ENCODE results near the gene MRPL30. TPM values are rescaled to one million over a fixed set of nuclear protein-coding genes. Genes with fewer than 3 reads are reported as not detected.

MRPL30 gene
- total RNA-seq, 1 donor from 2014 or later, result 40.2 TPM

- peak within 1 kb of the TSS; percentile 94 for H3K4me3 Mint-ChIP-seq (ENCODE audit: unreplicated experiment)
- H3K9me3 Mint-ChIP-seq (ENCODE audit: unreplicated experiment), result no peaks in the 10 kb centered on the region
- peak within 1 kb of the TSS; percentile 66 for H3K27ac Mint-ChIP-seq (ENCODE audit: unreplicated experiment)
- no peaks in the 10 kb centered on the region for H3K36me3 Mint-ChIP-seq (ENCODE audit: unreplicated experiment)
- peak; percentile 95 for DNase-seq
- peaks cover 3% of the 10 kb centered on the region for H3K27me3 Mint-ChIP-seq (ENCODE audit: unreplicated experiment)
- H3K4me1 Mint-ChIP-seq (ENCODE audit: low read depth, unreplicated experiment), result no peaks in the 10 kb centered on the region
- no peak for TF ChIP-seq CTCF (IDR thresholded peaks at IDR 0.05; ENCODE audit: partially characterized antibody, unreplicated experiment)
These were observed 39.6 kb upstream of the MRPL30 start, which contains the start of gene C2orf15 for GRCh38 chr2:99141110-99142108. Gene C2orf15 (plus strand): TSS chr2:99141707. CDS start chr2:99150559, 8,852 bp downstream.

- TF ChIP-seq CTCF (IDR thresholded peaks at IDR 0.05; ENCODE audit: partially characterized antibody, unreplicated experiment), result no peak
- H3K36me3 Mint-ChIP-seq (ENCODE audit: unreplicated experiment), result no peaks in the 10 kb centered on the region
- H3K4me3 Mint-ChIP-seq (ENCODE audit: unreplicated experiment), result no peak overlapping the region
- no peak for DNase-seq
- H3K27me3 Mint-ChIP-seq (ENCODE audit: unreplicated experiment), result peaks cover 1% of the 10 kb centered on the region
- no peak overlapping the region for H3K27ac Mint-ChIP-seq (ENCODE audit: unreplicated experiment)
- H3K9me3 Mint-ChIP-seq (ENCODE audit: unreplicated experiment), result no peaks in the 10 kb centered on the region
- peaks cover 3% of the 10 kb centered on the region for H3K4me1 Mint-ChIP-seq (ENCODE audit: low read depth, unreplicated experiment)
These were observed 30.3 kb upstream of the MRPL30 start for GRCh38 chr2:99150706-99151105.

GRCh38 chr2:99152199-99152895, 28.6 kb upstream of the MRPL30 start:
- peaks cover under 1% of the 10 kb centered on the region for H3K9me3 Mint-ChIP-seq (ENCODE audit: unreplicated experiment)

GRCh38 chr2:99153921-99154604, 26.9 kb upstream of the MRPL30 start:
- Mint-ChIP-seq H3K27ac (ENCODE audit: unreplicated experiment) (no peak overlapping the region), H3K4me3 (ENCODE audit: unreplicated experiment) (peak overlapping the region; percentile 93), H3K36me3 (ENCODE audit: unreplicated experiment) (no peaks in the 10 kb centered on the region), H3K27me3 (ENCODE audit: unreplicated experiment) (peaks cover 1% of the 10 kb centered on the region), H3K9me3 (ENCODE audit: unreplicated experiment) (peaks cover 2% of the 10 kb centered on the region), H3K4me1 (ENCODE audit: low read depth, unreplicated experiment) (peaks cover 3% of the 10 kb centered on the region)
- TF ChIP-seq CTCF (IDR thresholded peaks at IDR 0.05; ENCODE audit: partially characterized antibody, unreplicated experiment), result no peak
- DNase-seq, result no peak

More at GRCh38 chr2:99152199-99152895, 28.6 kb upstream of the MRPL30 start:
- H3K4me3 Mint-ChIP-seq (ENCODE audit: unreplicated experiment), result no peak overlapping the region
- H3K36me3 Mint-ChIP-seq (ENCODE audit: unreplicated experiment), result no peaks in the 10 kb centered on the region
- peaks cover 3% of the 10 kb centered on the region for H3K4me1 Mint-ChIP-seq (ENCODE audit: low read depth, unreplicated experiment)
- H3K27me3 Mint-ChIP-seq (ENCODE audit: unreplicated experiment), result peaks cover 1% of the 10 kb centered on the region
- DNase-seq, result no peak
- no peak overlapping the region for H3K27ac Mint-ChIP-seq (ENCODE audit: unreplicated experiment)
- TF ChIP-seq CTCF (IDR thresholded peaks at IDR 0.05; ENCODE audit: partially characterized antibody, unreplicated experiment), result no peak
